ENCODE measurements around the gene GDF11. TPM values are rescaled to one million over a fixed set of nuclear protein-coding genes. Genes with fewer than 3 reads are reported as not detected.

Gene GDF11
- total RNA-seq, 1 donor from 2014 or later: 52.4 TPM

- Mint-ChIP-seq H3K9me3 (ENCODE audit: unreplicated experiment) (peaks cover 12% of the 10 kb centered on the region), H3K27ac (ENCODE audit: unreplicated experiment) (peak overlapping the region; percentile 17), H3K27me3 (ENCODE audit: unreplicated experiment) (peaks cover 12% of the 10 kb centered on the region), H3K4me3 (ENCODE audit: unreplicated experiment) (peak overlapping the region; percentile 93), H3K4me1 (ENCODE audit: low read depth, unreplicated experiment) (peaks cover 28% of the 10 kb centered on the region), H3K36me3 (ENCODE audit: unreplicated experiment) (no peaks in the 10 kb centered on the region)
- no peak for DNase-seq
- no peak for TF ChIP-seq CTCF (IDR thresholded peaks at IDR 0.05; ENCODE audit: partially characterized antibody, unreplicated experiment)
Measured at GRCh38 chr12:55716582-55716957, 26.4 kb upstream of the GDF11 start.

GRCh38 chr12:55717011-55718007, 25.6 kb upstream of the GDF11 start:
- Mint-ChIP-seq H3K4me3 (ENCODE audit: unreplicated experiment) (peak overlapping the region; percentile 93), H3K36me3 (ENCODE audit: unreplicated experiment) (no peaks in the 10 kb centered on the region), H3K9me3 (ENCODE audit: unreplicated experiment) (peaks cover 12% of the 10 kb centered on the region), H3K27ac (ENCODE audit: unreplicated experiment) (no peak overlapping the region), H3K27me3 (ENCODE audit: unreplicated experiment) (peaks cover 12% of the 10 kb centered on the region), H3K4me1 (ENCODE audit: low read depth, unreplicated experiment) (peaks cover 26% of the 10 kb centered on the region)
- peak; percentile 10 for DNase-seq
- TF ChIP-seq CTCF (IDR thresholded peaks at IDR 0.05; ENCODE audit: partially characterized antibody, unreplicated experiment): no peak

GRCh38 chr12:55718015-55718414, 24.9 kb upstream of the GDF11 start:
- no peak for TF ChIP-seq CTCF (IDR thresholded peaks at IDR 0.05; ENCODE audit: partially characterized antibody, unreplicated experiment)
- DNase-seq: peak; percentile 1
- Mint-ChIP-seq H3K4me3 (ENCODE audit: unreplicated experiment) (peak overlapping the region; percentile 58), H3K27ac (ENCODE audit: unreplicated experiment) (no peak overlapping the region), H3K9me3 (ENCODE audit: unreplicated experiment) (peaks cover 12% of the 10 kb centered on the region), H3K4me1 (ENCODE audit: low read depth, unreplicated experiment) (peaks cover 19% of the 10 kb centered on the region), H3K27me3 (ENCODE audit: unreplicated experiment) (peaks cover 12% of the 10 kb centered on the region), H3K36me3 (ENCODE audit: unreplicated experiment) (no peaks in the 10 kb centered on the region)

- peaks cover 12% of the 10 kb centered on the region for H3K9me3 Mint-ChIP-seq (ENCODE audit: unreplicated experiment)
- H3K27ac Mint-ChIP-seq (ENCODE audit: unreplicated experiment): no peak overlapping the region
- peaks cover 19% of the 10 kb centered on the region for H3K4me1 Mint-ChIP-seq (ENCODE audit: low read depth, unreplicated experiment)
- peak overlapping the region; percentile 58 for H3K4me3 Mint-ChIP-seq (ENCODE audit: unreplicated experiment)
- DNase-seq: peak; percentile 3
- peaks cover 12% of the 10 kb centered on the region for H3K27me3 Mint-ChIP-seq (ENCODE audit: unreplicated experiment)
- TF ChIP-seq CTCF (IDR thresholded peaks at IDR 0.05; ENCODE audit: partially characterized antibody, unreplicated experiment): no peak
- no peaks in the 10 kb centered on the region for H3K36me3 Mint-ChIP-seq (ENCODE audit: unreplicated experiment)
Measured at GRCh38 chr12:55718624-55719275, 24.2 kb upstream of the GDF11 start.
